GM10266 (cell line): Measurements from ENCODE around the gene POLR2L.

Source experiments
- DNase-seq: peaks from one replicate; pipeline ENCODE4 v3.0.0; 2012; ENCODE audit errors: extremely low spot score
- CTCF ChIP-seq: IDR thresholded peaks from 2 replicates; pipeline ENCODE4 v1.5.1; 2012; ENCODE audit warnings: mild to moderate bottlenecking, low read depth; ENCODE audit not compliant: control insufficient read depth, insufficient read depth; ENCODE audit errors: missing control alignments

The POLR2L gene

GRCh38 chr11:790721-791564 lies 51.4 kb downstream of the POLR2L start:
- DNase-seq: no peak
- no peak for TF ChIP-seq CTCF

- DNase-seq: peak; percentile 55
- TF ChIP-seq CTCF: no peak
Observed at GRCh38 chr11:789943-790342, 52.4 kb downstream of the POLR2L start, which contains the start of gene CEND1. Gene CEND1, minus strand, starts transcription at chr11:790090. Its CDS starts 1,514 bp downstream, at chr11:788576.
